Esophagus mucosa (tissue), 1 donor: ENCODE data around the gene IL1RN. TPM values are rescaled to one million over a fixed set of nuclear protein-coding genes. Genes with fewer than 3 reads are reported as not detected.
A peak's percentile ranks its signal among the peaks of the same experiment; 100 is the strongest.
"Not testable (repeated sequence)": the region's sequence is repeated elsewhere in the genome, so short reads cannot be mapped to it uniquely, and the experiment has no call there.

Experiments used
- ATAC-seq: fragments of 200-7000 bp; cut with Tn5 transposase; one replicate; pipeline ENCODE4 v1.9.1; 2020
- total RNA-seq: library from RNA; stranded (reverse); gene quantifications from one replicate; pipeline ENCODE4 v1.2.4, GENCODE V29; 2023
- donor health status: DM: yes; HTN: yes; CAD: no.

IL1RN gene
- 871 TPM for total RNA-seq

GRCh38 chr2:113126845-113127645 lies at the start of gene IL1RN:
TSS of gene IL1RN (plus strand) at chr2:113127598. CDS start at chr2:113127625, 27 bp downstream.
- ATAC-seq: no peak

GRCh38 chr2:113077921-113078320 lies 49.5 kb upstream of the IL1RN start:
- peak; percentile 76 for ATAC-seq

GRCh38 chr2:113078350-113078839 lies 49.0 kb upstream of the IL1RN start:
- peak; percentile 76 for ATAC-seq

- ATAC-seq: peak; percentile 8
Observed at GRCh38 chr2:113079131-113079530, 48.3 kb upstream of the IL1RN start.

GRCh38 chr2:113080134-113080533 lies 47.3 kb upstream of the IL1RN start:
- ATAC-seq: peak; percentile 40

- no peak for ATAC-seq
Observed at GRCh38 chr2:113081488-113082210, 45.7 kb upstream of the IL1RN start.

GRCh38 chr2:113083296-113083695 lies 44.1 kb upstream of the IL1RN start:
- ATAC-seq: no peak

- peak; percentile 62 for ATAC-seq
Observed at GRCh38 chr2:113084249-113085000, 43.0 kb upstream of the IL1RN start.

- peak; percentile 93 for ATAC-seq
Observed at GRCh38 chr2:113085542-113085941, 41.9 kb upstream of the IL1RN start.

GRCh38 chr2:113088213-113088992 lies 39.0 kb upstream of the IL1RN start:
- ATAC-seq: no peak

GRCh38 chr2:113089916-113090315 lies 37.5 kb upstream of the IL1RN start:
- no peak for ATAC-seq

GRCh38 chr2:113091231-113091896 lies 36.0 kb upstream of the IL1RN start:
- ATAC-seq: no peak

- ATAC-seq: peak; percentile 57
Observed at GRCh38 chr2:113092864-113093612, 34.4 kb upstream of the IL1RN start.

GRCh38 chr2:113093613-113093977 lies 33.8 kb upstream of the IL1RN start:
- ATAC-seq: no peak

GRCh38 chr2:113096306-113096705 lies 31.1 kb upstream of the IL1RN start:
- ATAC-seq: not testable (repeated sequence)

- ATAC-seq: not testable (repeated sequence)
Observed at GRCh38 chr2:113096842-113097618, 30.4 kb upstream of the IL1RN start.

- ATAC-seq: no peak
Observed at GRCh38 chr2:113098041-113098440, 29.4 kb upstream of the IL1RN start.

- ATAC-seq: peak; percentile 94
Observed at GRCh38 chr2:113098532-113098931, 28.9 kb upstream of the IL1RN start.

GRCh38 chr2:113102133-113102532 lies 25.3 kb upstream of the IL1RN start:
- ATAC-seq: peak; percentile 70

GRCh38 chr2:113103277-113103676 lies 24.1 kb upstream of the IL1RN start:
- no peak for ATAC-seq
